Activated T-helper 17 cell treated with anti-CD3 and anti-CD28 coated beads, Interleukin-2, amount 50 U/mL, for 72 hours (primary cell): Measurements from ENCODE around the gene SAMD11. TPM values are rescaled to one million over a fixed set of nuclear protein-coding genes. Genes with fewer than 3 reads are reported as not detected.
"Not testable (repeated sequence)": the region's sequence is repeated elsewhere in the genome, so short reads cannot be mapped to it uniquely, and the experiment has no call there.

Source experiments
- ATAC-seq: fragments of 150-1000 bp; cut with Tn5 transposase; replicated peaks from 2 replicates; pipeline ENCODE4 v1.10.0; 2021; ENCODE audit warnings: mild to moderate bottlenecking, moderate library complexity
- H3K27ac Mint-ChIP-seq: one replicate; pipeline ENCODE4 v1.8.0; 2022; ENCODE audit warnings: mixed read lengths
- H3K27me3 Mint-ChIP-seq: one replicate; pipeline ENCODE4 v1.8.0; 2022; ENCODE audit warnings: mixed read lengths
- H3K36me3 Mint-ChIP-seq: one replicate; pipeline ENCODE4 v1.8.0; 2022; ENCODE audit warnings: low read depth, mild to moderate bottlenecking, mixed read lengths
- H3K4me1 Mint-ChIP-seq: one replicate; pipeline ENCODE4 v1.8.0; 2022; ENCODE audit warnings: mixed read lengths
- H3K4me3 Mint-ChIP-seq: one replicate; pipeline ENCODE4 v1.8.0; 2022; ENCODE audit warnings: mild to moderate bottlenecking, mixed read lengths
- H3K9me3 Mint-ChIP-seq: one replicate; pipeline ENCODE4 v1.8.0; 2022; ENCODE audit warnings: mixed read lengths
- total RNA-seq, 2 donors: library from RNA; stranded (reverse); gene quantifications; one replicate each; pipeline ENCODE4 v1.2.3, GENCODE V29; 2022

The SAMD11 gene
- not detected for total RNA-seq

GRCh38 chr1:923131-923990, at the start of gene SAMD11:
Gene SAMD11, plus strand, starts transcription at chr1:923923. Its CDS starts 509 bp downstream, at chr1:924432.
- peak; percentile 21 for ATAC-seq
- Mint-ChIP-seq H3K4me1 (no peaks in the 10 kb centered on the region), H3K27me3 (peaks cover 27% of the 10 kb centered on the region), H3K4me3 (peak within 1 kb of the TSS; percentile 70), H3K9me3 (no peaks in the 10 kb centered on the region), H3K27ac (no peak within 1 kb of the TSS), H3K36me3 (no peaks in the 10 kb centered on the region)

- ATAC-seq = peak; percentile 62
- not testable (repeated sequence) for H3K9me3 Mint-ChIP-seq, H3K4me1 Mint-ChIP-seq, H3K36me3 Mint-ChIP-seq, H3K27me3 Mint-ChIP-seq, H3K4me3 Mint-ChIP-seq
- H3K27ac Mint-ChIP-seq = peak overlapping the region; percentile 75
Observed at GRCh38 chr1:876428-877208, 47.1 kb upstream of the SAMD11 start.

GRCh38 chr1:877209-877986, 46.3 kb upstream of the SAMD11 start:
- not testable (repeated sequence) for H3K4me3 Mint-ChIP-seq, ATAC-seq, H3K27me3 Mint-ChIP-seq, H3K36me3 Mint-ChIP-seq, H3K9me3 Mint-ChIP-seq, H3K4me1 Mint-ChIP-seq
- H3K27ac Mint-ChIP-seq = peak overlapping the region; percentile 75

- H3K4me1 Mint-ChIP-seq, H3K4me3 Mint-ChIP-seq, H3K27ac Mint-ChIP-seq, H3K36me3 Mint-ChIP-seq, ATAC-seq, H3K9me3 Mint-ChIP-seq: not testable (repeated sequence)
- peaks cover 18% of the 10 kb centered on the region for H3K27me3 Mint-ChIP-seq
Observed at GRCh38 chr1:880511-880910, 43.2 kb upstream of the SAMD11 start.

GRCh38 chr1:880915-881314, 42.8 kb upstream of the SAMD11 start:
- peaks cover 21% of the 10 kb centered on the region for H3K27me3 Mint-ChIP-seq

GRCh38 chr1:886311-886710, 37.4 kb upstream of the SAMD11 start:
- no peak overlapping the region for H3K27ac Mint-ChIP-seq
- peaks cover 37% of the 10 kb centered on the region for H3K27me3 Mint-ChIP-seq
- H3K9me3 Mint-ChIP-seq = no peaks in the 10 kb centered on the region
- H3K4me1 Mint-ChIP-seq = no peaks in the 10 kb centered on the region
- ATAC-seq = no peak
- H3K36me3 Mint-ChIP-seq = no peaks in the 10 kb centered on the region
- no peak overlapping the region for H3K4me3 Mint-ChIP-seq

More at GRCh38 chr1:880915-881314, 42.8 kb upstream of the SAMD11 start:
- H3K36me3 Mint-ChIP-seq, ATAC-seq, H3K4me1 Mint-ChIP-seq, H3K4me3 Mint-ChIP-seq, H3K27ac Mint-ChIP-seq, H3K9me3 Mint-ChIP-seq: not testable (repeated sequence)

GRCh38 chr1:886760-887159, 37.0 kb upstream of the SAMD11 start:
- Mint-ChIP-seq H3K27ac (no peak overlapping the region), H3K4me3 (no peak overlapping the region), H3K9me3 (no peaks in the 10 kb centered on the region), H3K27me3 (peaks cover 37% of the 10 kb centered on the region), H3K4me1 (no peaks in the 10 kb centered on the region), H3K36me3 (no peaks in the 10 kb centered on the region)
- ATAC-seq = no peak

- Mint-ChIP-seq H3K4me3 (no peak overlapping the region), H3K27ac (no peak overlapping the region), H3K9me3 (no peaks in the 10 kb centered on the region), H3K4me1 (no peaks in the 10 kb centered on the region), H3K36me3 (no peaks in the 10 kb centered on the region), H3K27me3 (peaks cover 36% of the 10 kb centered on the region)
- ATAC-seq = no peak
Observed at GRCh38 chr1:888297-888696, 35.4 kb upstream of the SAMD11 start.

- H3K36me3 Mint-ChIP-seq, H3K4me1 Mint-ChIP-seq, H3K27ac Mint-ChIP-seq, H3K9me3 Mint-ChIP-seq: not testable (repeated sequence)
- H3K4me3 Mint-ChIP-seq = peak overlapping the region; percentile 32
- H3K27me3 Mint-ChIP-seq = peaks cover 24% of the 10 kb centered on the region
- ATAC-seq = peak; percentile 60
Observed at GRCh38 chr1:889774-890173, 33.9 kb upstream of the SAMD11 start.

GRCh38 chr1:890234-890633, 33.5 kb upstream of the SAMD11 start:
- ATAC-seq = peak; percentile 82
- H3K9me3 Mint-ChIP-seq, H3K36me3 Mint-ChIP-seq, H3K4me1 Mint-ChIP-seq: not testable (repeated sequence)
- Mint-ChIP-seq H3K4me3 (peak overlapping the region; percentile 32), H3K27ac (peak overlapping the region; percentile 23), H3K27me3 (peaks cover 22% of the 10 kb centered on the region)

- Mint-ChIP-seq H3K9me3 (no peaks in the 10 kb centered on the region), H3K4me3 (peak overlapping the region; percentile 32), H3K4me1 (no peaks in the 10 kb centered on the region), H3K36me3 (no peaks in the 10 kb centered on the region), H3K27ac (peak overlapping the region; percentile 23), H3K27me3 (peaks cover 23% of the 10 kb centered on the region)
- peak; percentile 66 for ATAC-seq
Observed at GRCh38 chr1:890661-891060, 33.1 kb upstream of the SAMD11 start.

GRCh38 chr1:897226-897625, 26.5 kb upstream of the SAMD11 start:
- H3K36me3 Mint-ChIP-seq = no peaks in the 10 kb centered on the region
- H3K27ac Mint-ChIP-seq = no peak overlapping the region
- peaks cover 23% of the 10 kb centered on the region for H3K27me3 Mint-ChIP-seq

GRCh38 chr1:897951-898350, 25.8 kb upstream of the SAMD11 start:
- Mint-ChIP-seq H3K27ac (peak overlapping the region; percentile 9), H3K27me3 (peaks cover 23% of the 10 kb centered on the region), H3K4me3 (peak overlapping the region; percentile 56), H3K4me1 (peaks cover 10% of the 10 kb centered on the region)
- H3K36me3 Mint-ChIP-seq, H3K9me3 Mint-ChIP-seq, ATAC-seq: not testable (repeated sequence)

More at GRCh38 chr1:897226-897625, 26.5 kb upstream of the SAMD11 start:
- Mint-ChIP-seq H3K9me3 (no peaks in the 10 kb centered on the region), H3K4me1 (peaks cover 10% of the 10 kb centered on the region), H3K4me3 (no peak overlapping the region)
- no peak for ATAC-seq

GRCh38 chr1:899636-900317, 23.9 kb upstream of the SAMD11 start:
- H3K36me3 Mint-ChIP-seq = no peaks in the 10 kb centered on the region
- H3K9me3 Mint-ChIP-seq = no peaks in the 10 kb centered on the region
- peaks cover 10% of the 10 kb centered on the region for H3K4me1 Mint-ChIP-seq
- H3K27me3 Mint-ChIP-seq = peaks cover 23% of the 10 kb centered on the region
- no peak for ATAC-seq
- H3K4me3 Mint-ChIP-seq = no peak overlapping the region
- no peak overlapping the region for H3K27ac Mint-ChIP-seq
